ENCODE results near the gene C17orf114.
A peak's percentile ranks its signal among the peaks of the same experiment; 100 is the strongest.

Gene C17orf114

GRCh38 chr17:4802228-4802627 lies at the start of gene C17orf114:
TSS of gene C17orf114 (minus strand) at chr17:4802328.
- H3K4me3 ChIP-seq (ENCODE audit: low read depth, low read length) = no peak within 1 kb of the TSS

- no peak overlapping the region for H3K4me3 ChIP-seq (ENCODE audit: low read depth, low read length)
Measured at GRCh38 chr17:4851084-4851483, 49.0 kb upstream of the C17orf114 start.

GRCh38 chr17:4850246-4850645 lies 48.1 kb upstream of the C17orf114 start:
- H3K4me3 ChIP-seq (ENCODE audit: low read depth, low read length) = no peak overlapping the region

- H3K4me3 ChIP-seq (ENCODE audit: low read depth, low read length) = no peak overlapping the region
Measured at GRCh38 chr17:4849011-4849536, 46.9 kb upstream of the C17orf114 start.

- H3K4me3 ChIP-seq (ENCODE audit: low read depth, low read length) = no peak overlapping the region
Measured at GRCh38 chr17:4846635-4847390, 44.7 kb upstream of the C17orf114 start.

- no peak overlapping the region for H3K4me3 ChIP-seq (ENCODE audit: low read depth, low read length)
Measured at GRCh38 chr17:4845118-4845517, 43.0 kb upstream of the C17orf114 start.

- no peak overlapping the region for H3K4me3 ChIP-seq (ENCODE audit: low read depth, low read length)
Measured at GRCh38 chr17:4843321-4844000, 41.3 kb upstream of the C17orf114 start.

- H3K4me3 ChIP-seq (ENCODE audit: low read depth, low read length) = no peak overlapping the region
Measured at GRCh38 chr17:4842376-4842775, 40.2 kb upstream of the C17orf114 start.

GRCh38 chr17:4840893-4841242 lies 38.7 kb upstream of the C17orf114 start:
- no peak overlapping the region for H3K4me3 ChIP-seq (ENCODE audit: low read depth, low read length)

- H3K4me3 ChIP-seq (ENCODE audit: low read depth, low read length) = no peak overlapping the region
Measured at GRCh38 chr17:4839965-4840892, 38.1 kb upstream of the C17orf114 start.

GRCh38 chr17:4839221-4839620 lies 37.1 kb upstream of the C17orf114 start:
- H3K4me3 ChIP-seq (ENCODE audit: low read depth, low read length) = no peak overlapping the region

- no peak overlapping the region for H3K4me3 ChIP-seq (ENCODE audit: low read depth, low read length)
Measured at GRCh38 chr17:4838309-4838785, 36.2 kb upstream of the C17orf114 start.

GRCh38 chr17:4837471-4838308 lies 35.6 kb upstream of the C17orf114 start:
- H3K4me3 ChIP-seq (ENCODE audit: low read depth, low read length) = no peak overlapping the region

GRCh38 chr17:4836221-4836620 lies 34.1 kb upstream of the C17orf114 start:
- no peak overlapping the region for H3K4me3 ChIP-seq (ENCODE audit: low read depth, low read length)

GRCh38 chr17:4834681-4835020 lies 32.5 kb upstream of the C17orf114 start:
- H3K4me3 ChIP-seq (ENCODE audit: low read depth, low read length) = no peak overlapping the region

- H3K4me3 ChIP-seq (ENCODE audit: low read depth, low read length) = peak overlapping the region; percentile 74
Measured at GRCh38 chr17:4833941-4834680, 32.0 kb upstream of the C17orf114 start.

GRCh38 chr17:4833178-4833940 lies 31.2 kb upstream of the C17orf114 start, which contains the start of gene MINK1:
TSS of gene MINK1 (plus strand) at chr17:4833340. CDS start at chr17:4833584, 244 bp downstream.
- H3K4me3 ChIP-seq (ENCODE audit: low read depth, low read length) = peak within 1 kb of the TSS; percentile 74

GRCh38 chr17:4832829-4833177 lies 30.7 kb upstream of the C17orf114 start:
- H3K4me3 ChIP-seq (ENCODE audit: low read depth, low read length) = peak overlapping the region; percentile 74

GRCh38 chr17:4827399-4827798 lies 25.3 kb upstream of the C17orf114 start:
- H3K4me3 ChIP-seq (ENCODE audit: low read depth, low read length) = no peak overlapping the region
